NCI-H1417 treated with DMSO at 0.1 percent for 48 hours (cell line): Measurements from ENCODE around the gene WBP2.
"Not testable (repeated sequence)": the region's sequence is repeated elsewhere in the genome, so short reads cannot be mapped to it uniquely, and the experiment has no call there.

Experiments
- DNase-seq: peaks from one replicate; lab custom pipeline; 2025; lab: John Stamatoyannopoulos, UW

Gene WBP2

GRCh38 chr17:75888484-75888883, 33.3 kb upstream of the WBP2 start:
- DNase-seq, result no peak

DNA sequence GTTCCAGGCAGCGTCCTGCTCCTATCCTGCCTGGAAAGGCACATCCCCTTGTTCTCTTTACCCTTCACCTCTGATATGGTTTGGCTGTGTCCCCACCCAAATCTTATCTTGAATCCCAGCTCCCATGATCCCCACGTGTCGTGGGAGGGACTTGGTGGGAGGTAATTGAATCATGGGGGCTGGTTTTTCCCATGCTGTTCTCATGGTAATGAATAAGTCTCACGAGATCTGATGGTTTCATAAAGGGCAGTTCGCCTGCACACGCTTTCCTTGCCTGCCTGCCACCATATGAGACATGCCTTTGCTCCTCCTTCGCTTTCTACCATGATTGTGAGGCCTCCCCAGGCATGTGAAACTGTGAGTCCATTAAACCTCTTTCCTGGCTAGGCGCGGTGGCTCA, 30.7 kb upstream of the WBP2 start:
- DNase-seq, result not testable (repeated sequence)

DNA sequence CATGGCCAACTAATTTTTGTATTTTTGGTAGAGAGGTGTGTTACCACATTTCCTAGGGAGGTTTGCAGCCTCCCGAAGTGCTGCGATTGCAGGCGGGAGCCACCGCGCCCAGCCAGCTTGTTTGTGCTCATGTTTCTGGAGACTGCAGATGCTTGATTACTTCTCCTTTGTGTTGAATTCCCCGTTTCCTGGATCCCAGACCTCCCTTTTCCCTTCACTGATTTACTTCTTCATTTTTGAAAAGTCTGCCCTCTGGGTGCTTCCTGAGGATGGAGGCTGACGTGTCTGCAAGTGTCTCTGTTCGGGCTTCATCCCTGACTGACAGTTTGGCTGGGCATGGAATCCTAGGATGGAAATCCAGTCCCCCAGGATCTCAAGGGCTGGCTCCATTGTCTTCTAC, 30.3 kb upstream of the WBP2 start:
- no peak for DNase-seq

DNA sequence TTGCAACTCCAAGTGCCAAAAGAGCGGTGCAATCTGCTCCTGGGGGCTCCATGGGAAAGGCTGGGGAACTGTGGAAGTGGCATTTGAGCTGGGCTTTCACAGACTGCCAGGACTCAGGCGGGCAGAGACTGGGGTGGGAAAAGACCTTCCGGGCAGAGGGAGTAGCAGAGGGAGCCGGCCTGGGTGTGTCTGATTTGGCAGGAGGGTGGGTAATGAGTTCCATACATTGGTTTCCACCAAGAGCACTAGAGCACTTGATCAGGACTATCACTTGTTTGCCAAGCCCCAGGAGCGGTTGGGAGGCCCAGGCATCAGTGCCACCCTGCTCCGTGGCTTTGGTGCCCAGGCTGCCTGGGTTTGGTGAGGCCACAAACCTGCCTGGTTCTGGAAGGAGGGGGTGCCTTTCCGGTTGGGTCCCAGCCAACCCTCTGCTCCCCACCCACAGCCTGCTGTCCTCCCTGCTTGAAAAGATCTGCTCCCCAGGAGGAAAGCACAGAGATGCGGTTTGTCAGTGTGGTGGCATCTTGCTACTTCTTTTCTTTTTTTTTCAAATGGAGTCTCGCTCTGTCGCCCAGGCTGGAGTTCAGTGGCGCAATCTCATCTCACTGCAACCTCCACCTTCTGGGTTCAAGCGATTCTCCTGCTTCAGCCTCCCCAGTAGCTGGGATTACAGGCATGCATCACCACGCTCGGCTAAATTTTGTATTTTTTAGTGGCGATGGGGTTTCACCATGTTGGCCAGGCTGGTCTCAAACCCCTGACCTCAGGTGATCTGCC, 26.7 kb upstream of the WBP2 start:
- no peak for DNase-seq

DNA sequence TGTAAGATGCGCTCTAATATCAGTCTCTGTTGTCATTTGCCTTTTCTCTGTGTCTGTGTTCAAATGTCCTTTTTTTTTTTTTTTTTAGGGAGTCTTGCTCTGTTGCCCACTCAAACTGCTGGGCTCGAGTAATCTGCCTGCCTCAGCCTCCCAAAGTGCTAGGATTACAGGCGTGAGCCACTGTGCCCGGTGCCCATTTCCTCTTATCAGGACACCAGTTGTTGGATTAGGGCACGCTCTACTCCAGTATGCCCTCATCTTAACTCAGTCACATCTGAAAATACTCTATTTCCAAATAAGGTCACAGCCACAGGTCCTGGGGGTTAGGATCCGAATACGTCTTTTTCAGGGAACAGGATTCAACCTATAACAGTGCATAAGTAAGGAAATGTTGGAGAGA, 25.1 kb upstream of the WBP2 start:
- no peak for DNase-seq

GRCh38 chr17:75878174-75878998, 23.3 kb upstream of the WBP2 start, which contains the start of gene TRIM47:
Gene TRIM47, minus strand, starts transcription at chr17:75878581. Its CDS starts 33 bp downstream, at chr17:75878548.
- no peak for DNase-seq

DNA sequence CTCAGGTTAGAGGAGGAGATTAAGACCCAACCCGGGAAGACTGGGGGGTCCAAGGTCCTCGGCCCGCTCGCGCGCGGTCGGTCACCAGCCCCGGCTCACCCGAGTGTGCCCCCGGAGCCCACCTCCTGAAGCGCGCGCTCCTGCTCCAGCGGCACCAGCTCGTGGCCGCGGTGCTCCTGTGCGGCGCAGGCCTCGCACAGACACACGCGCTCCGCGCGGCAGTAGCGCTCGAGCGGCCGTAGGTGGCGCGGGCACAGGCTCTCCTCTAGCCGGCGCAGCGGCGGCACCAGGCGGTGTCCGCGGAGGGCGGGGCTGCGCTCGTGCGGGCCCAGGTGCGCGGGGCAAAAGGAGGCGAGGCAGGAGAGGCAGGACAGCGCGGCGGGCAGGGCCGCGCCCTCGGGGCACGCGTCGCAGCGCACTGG, 22.6 kb upstream of the WBP2 start:
- DNase-seq, result no peak

DNA sequence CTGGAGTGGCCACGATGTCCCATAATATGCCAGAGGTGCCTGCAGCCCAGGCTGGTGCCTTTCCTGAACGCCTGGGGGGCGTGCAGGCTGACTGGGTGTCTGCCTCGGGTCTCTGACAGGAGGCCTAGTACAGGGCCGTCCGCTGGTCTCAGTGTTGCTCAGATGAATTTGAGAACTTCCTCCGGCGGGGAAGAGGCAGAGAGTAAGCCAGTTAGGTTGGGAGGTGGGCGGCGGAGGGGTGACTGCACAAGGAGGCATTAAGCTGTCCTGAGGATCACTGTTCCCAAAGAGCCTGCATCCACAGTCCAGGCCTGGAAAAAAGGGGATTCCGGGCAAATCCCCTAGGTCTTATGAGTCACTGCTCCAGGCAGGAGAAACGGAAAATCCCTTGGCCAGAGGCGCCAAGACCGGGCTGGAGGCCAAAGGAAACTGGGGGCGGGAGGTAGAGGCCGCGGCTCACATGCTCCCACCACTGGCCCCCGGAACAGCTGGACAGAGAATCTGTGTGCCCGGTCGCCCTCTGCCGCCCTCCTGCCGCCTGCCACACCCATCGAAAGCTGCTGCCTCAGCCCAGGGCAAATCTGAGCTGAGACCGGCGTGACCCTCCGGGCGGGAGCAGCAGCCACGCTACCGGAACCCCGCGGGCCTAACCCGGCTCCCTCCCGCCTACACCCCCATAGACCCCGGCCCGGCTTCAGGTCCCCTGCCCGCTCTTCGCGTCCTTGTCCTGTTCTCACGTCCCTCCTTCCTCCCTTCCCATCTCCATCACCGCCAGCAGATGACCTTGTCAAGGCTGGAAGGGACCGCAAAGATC, 22.0 kb upstream of the WBP2 start:
- no peak for DNase-seq

DNA sequence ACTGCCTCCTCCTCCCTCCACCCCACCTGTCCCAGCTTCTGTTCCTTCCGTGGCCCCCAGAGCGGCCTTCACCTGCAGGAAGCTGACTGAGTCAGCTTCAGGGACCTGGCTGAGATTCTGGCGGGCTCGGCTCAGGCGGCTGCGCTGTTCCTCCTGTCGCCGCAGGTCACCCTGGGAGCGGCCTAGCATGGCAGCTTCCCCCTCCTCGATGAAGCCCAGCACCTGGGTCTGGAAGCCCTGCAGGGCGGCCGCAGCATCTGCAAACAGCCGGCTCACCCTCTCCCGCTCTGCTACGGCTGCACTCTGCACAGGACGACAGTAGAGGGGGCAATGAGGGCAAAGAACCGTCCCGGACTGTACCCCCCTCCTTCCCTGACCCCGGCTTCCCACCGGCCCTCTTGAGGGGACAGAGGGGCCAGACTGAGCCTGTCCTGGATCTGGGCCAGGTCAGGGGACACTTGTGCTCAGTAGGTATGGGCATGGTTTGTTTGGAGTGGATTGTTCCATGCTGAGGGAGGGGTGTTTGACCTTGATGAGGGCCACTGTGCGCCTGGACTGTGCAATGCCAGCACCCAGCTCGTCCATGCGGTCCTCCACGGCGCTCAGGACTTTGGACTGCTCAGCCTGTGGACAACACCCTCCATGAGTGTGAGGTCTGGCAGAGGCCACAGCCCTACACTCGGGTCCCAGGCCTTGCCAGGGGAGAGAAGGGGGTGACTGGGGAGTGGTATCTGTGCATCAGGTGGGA, 21.2 kb upstream of the WBP2 start:
- DNase-seq, result peak; percentile 21

DNA sequence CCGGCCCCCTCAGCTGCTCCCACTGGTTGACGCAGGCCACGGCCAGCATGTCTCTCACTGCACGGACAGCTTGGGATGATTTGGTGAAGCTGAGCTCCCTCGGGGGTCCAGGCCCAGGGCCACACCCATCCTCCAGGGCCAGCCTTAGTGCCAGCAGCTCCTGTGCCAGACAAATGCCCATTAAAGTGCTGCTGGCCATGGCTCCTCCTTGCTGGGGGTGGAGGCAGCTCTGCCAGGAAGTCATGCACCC, 20.7 kb upstream of the WBP2 start:
- DNase-seq, result no peak

- no peak for DNase-seq
Measured at GRCh38 chr17:75875182-75875939, 20.2 kb upstream of the WBP2 start.

- DNase-seq, result no peak
Measured at GRCh38 chr17:75874323-75875181, 19.4 kb upstream of the WBP2 start.

DNA sequence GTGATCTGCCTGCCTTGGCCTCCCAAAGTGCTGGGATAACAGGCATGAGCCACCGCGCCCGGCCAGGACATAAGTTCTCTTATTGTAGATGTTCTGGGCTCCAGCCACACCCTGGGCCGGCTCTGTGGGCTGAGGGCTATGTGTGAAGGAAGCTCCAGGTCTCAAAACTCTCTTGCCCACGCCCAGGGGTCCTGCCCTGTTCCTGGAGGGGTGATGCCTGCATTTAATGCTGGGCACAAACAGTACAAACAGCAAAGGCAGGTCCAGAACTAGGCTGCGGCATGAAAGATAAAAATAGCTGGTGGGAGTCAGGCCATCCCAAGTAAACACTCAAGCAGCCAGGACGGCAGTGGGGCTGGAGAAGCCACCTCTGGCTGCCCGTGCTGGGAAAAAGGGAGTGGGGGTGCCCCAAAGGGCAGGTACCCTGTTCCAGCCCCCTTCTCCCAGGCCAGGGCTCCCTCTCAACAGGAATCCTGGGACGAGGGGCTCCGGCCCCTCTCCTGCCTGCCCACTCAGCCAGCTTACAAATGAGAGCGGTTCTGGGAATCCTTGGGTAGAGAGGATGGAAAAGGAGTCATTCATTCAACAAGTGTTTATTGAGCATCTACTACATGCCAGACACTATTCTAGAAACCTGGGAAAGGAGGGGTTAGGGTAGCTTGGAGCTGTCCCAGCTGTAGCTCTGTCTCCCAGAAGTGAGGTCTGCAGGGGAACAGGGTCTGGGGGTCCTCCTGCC, 18.6 kb upstream of the WBP2 start:
- DNase-seq, result no peak

DNA sequence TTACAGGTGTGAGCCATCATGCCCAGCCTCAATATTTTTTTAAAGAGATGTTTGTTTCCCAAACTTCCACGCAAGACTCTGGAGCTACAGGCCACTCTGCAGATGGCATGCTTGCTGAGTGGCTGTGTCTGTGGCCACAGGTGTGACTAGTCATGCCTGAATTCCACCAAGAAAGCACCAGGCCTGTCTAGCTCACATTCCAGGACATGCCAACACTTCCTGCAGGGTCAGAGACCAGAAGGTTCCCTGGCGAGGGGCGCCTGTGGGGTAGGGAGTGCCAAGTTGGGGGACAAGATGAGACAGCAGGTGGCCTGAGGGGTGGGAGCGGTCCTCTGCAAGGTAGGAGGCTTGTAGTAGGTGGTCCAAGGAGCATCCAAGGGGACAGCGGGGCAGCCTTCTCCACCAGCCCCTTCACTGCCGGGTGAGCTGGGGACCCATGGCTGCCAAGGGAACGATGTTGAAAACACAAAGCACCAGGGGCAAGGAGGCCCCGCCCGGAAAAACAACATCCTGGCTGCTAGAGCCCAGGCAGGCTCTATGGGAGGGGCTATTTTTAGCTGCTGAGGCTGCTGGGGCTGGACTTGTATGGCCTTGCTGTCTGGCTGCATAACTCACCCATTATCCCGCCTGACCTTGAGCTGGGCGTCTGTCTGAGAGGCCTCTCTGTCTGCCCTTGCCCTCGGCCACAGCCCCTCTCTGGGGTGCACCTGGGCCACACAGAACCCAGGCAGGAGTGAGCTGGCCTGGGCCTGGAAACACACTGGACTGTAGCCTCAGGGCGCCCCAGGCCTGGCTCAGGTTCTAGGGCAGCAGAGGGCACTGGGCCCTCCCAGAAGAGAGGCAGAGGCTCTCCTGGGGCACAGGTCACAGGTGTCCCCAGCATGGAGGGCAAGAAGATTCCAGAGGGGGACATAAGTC, 17.6 kb upstream of the WBP2 start:
- no peak for DNase-seq

DNA sequence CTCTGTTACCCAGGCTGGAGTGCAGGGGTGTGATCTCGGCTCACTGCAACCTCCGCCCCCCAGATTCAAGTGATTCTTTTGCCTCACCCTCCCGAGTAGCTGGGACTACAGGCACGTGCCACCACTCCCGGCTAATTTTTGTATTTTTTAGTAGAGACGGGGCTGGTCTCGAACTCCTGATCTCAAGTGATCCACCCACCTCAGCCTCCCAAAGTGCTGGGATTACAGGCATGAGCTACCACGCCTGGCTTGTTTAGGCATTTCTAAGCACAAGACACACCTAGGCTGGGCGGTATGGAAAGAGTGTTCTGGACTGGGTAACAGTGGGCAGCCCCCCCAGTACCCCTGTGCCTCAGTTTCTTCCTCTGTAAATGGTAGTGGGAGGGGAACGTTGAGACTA, 15.1 kb upstream of the WBP2 start:
- not testable (repeated sequence) for DNase-seq

GRCh38 chr17:75869282-75870141, 14.4 kb upstream of the WBP2 start:
- DNase-seq, result no peak

DNA sequence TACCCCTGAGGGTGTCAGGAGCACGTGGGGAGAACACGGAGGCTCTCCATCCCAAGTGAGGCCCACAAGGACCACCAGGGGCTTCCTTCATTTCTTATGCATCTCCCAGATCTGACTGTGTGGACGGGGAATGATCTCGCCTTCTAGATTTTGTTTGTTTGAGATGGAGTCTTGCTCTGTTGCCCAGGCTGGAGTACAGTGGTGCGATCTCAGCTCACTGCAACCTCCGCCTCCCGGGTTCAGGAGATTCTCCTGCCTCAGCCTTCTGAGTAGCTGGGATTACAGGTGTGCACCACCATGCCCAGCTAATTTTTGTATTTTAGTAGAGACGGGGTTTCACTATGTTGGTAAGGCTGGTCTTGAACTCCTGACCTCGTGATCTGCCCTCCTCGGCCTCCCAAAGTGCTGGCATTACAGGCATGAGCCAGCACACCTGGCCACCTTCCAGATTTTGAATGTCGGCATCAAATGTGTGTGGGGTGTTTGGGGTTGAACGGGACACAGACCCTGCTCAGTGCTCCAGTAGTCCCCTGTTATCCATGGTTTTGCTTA, 13.7 kb upstream of the WBP2 start:
- DNase-seq, result not testable (repeated sequence)
